ENCODE results near the gene CAPN7. TPM values are rescaled to one million over a fixed set of nuclear protein-coding genes. Genes with fewer than 3 reads are reported as not detected.

Gene CAPN7
- total RNA-seq, 2 donors from 2014 or later: 32.6 to 41.2 TPM

DNA sequence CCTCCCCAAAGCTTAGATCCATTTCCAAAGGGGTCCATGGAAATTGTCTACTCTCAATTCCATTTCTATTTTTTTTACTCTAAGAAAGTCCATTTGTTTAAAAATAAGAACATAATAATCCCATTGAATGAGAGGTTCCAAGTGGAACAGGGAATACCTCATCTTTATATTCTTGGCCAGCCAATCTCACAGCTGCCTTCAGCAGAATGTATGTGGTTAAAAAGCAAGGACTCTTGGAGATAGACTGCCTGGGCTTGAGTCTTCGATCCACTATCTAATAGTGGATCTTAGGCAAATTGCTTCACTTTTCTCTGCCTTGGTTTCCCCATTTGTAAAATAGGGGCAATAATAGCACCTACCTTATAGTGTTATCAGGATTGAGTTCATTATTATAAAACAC is 24.5 kb upstream of the CAPN7 start:
- Mint-ChIP-seq H3K4me1 (peaks cover 1% of the 10 kb centered on the region), H3K9me3 (peaks cover 4% of the 10 kb centered on the region), H3K27ac (no peak overlapping the region), H3K27me3 (ENCODE audit: insufficient read depth) (peaks cover 3% of the 10 kb centered on the region), H3K4me3 (no peak overlapping the region), H3K36me3 (ENCODE audit: low read depth) (no peaks in the 10 kb centered on the region)
- Histone ChIP-seq H3K4me3 (ENCODE audit: low read length) (no peak overlapping the region), H3K4me1 (ENCODE audit: control insufficient read depth, insufficient read depth, low read length) (no peaks in the 10 kb centered on the region), H3K9me3 (ENCODE audit: control insufficient read depth, low read length) (no peaks in the 10 kb centered on the region), H3K27me3 (ENCODE audit: control insufficient read depth, insufficient read depth, low read length, poor library complexity, severe bottlenecking) (peaks cover under 1% of the 10 kb centered on the region), H3K9ac (ENCODE audit: extremely low read depth, low read length, poor library complexity, severe bottlenecking) (no peak overlapping the region), H3K27ac (ENCODE audit: low read depth, low read length) (no peak overlapping the region), H3K36me3 (ENCODE audit: control insufficient read depth, insufficient read depth, low read length) (no peaks in the 10 kb centered on the region)
- WGBS, 2 experiments (ENCODE audit: insufficient coverage in 1 of 2, insufficient read length in 1 of 2): 90 to 100% methylated on average over 1 of the region's 1 CpG
- DNase-seq: no peak
- TF ChIP-seq, protein P1, sequence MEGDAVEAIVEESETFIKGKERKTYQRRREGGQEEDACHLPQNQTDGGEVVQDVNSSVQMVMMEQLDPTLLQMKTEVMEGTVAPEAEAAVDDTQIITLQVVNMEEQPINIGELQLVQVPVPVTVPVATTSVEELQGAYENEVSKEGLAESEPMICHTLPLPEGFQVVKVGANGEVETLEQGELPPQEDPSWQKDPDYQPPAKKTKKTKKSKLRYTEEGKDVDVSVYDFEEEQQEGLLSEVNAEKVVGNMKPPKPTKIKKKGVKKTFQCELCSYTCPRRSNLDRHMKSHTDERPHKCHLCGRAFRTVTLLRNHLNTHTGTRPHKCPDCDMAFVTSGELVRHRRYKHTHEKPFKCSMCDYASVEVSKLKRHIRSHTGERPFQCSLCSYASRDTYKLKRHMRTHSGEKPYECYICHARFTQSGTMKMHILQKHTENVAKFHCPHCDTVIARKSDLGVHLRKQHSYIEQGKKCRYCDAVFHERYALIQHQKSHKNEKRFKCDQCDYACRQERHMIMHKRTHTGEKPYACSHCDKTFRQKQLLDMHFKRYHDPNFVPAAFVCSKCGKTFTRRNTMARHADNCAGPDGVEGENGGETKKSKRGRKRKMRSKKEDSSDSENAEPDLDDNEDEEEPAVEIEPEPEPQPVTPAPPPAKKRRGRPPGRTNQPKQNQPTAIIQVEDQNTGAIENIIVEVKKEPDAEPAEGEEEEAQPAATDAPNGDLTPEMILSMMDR (conservative IDR thresholded peaks at IDR 0.05): no peak

DNA sequence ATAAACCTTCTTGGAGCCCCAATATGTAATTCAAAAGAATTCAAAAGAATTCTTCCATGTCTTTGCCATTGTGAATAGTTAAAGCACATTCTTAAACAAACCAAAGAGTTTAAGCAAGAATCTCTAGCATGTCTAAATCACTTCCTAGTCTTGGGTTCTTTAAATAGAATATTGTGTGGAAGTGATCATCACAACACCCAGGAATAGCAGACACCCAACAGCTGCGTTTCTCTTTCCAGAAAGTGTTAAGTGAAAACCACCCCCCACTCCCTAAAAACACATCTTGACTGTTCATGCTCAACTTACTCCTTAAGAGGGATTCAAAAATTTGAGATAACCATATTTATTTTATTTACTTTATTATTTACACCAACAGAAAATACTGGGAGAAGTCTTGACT is 24.1 kb upstream of the CAPN7 start:
- H3K36me3 ChIP-seq (ENCODE audit: control insufficient read depth, insufficient read depth, low read length): no peaks in the 10 kb centered on the region
- WGBS, 2 experiments (ENCODE audit: insufficient coverage in 1 of 2, insufficient read length in 1 of 2): 100% methylated on average over 1 of the region's 1 CpG; no CpG with 5 or more reads in 1 of the 2 experiments
- no peak for DNase-seq
- Mint-ChIP-seq H3K36me3 (ENCODE audit: low read depth) (no peaks in the 10 kb centered on the region), H3K4me1 (peaks cover 1% of the 10 kb centered on the region), H3K27me3 (ENCODE audit: insufficient read depth) (peaks cover 3% of the 10 kb centered on the region), H3K27ac (no peak overlapping the region), H3K4me3 (no peak overlapping the region), H3K9me3 (peaks cover 6% of the 10 kb centered on the region)
- TF ChIP-seq, protein P1 (conservative IDR thresholded peaks at IDR 0.05): no peak
- H3K27me3 ChIP-seq (ENCODE audit: control insufficient read depth, insufficient read depth, low read length, poor library complexity, severe bottlenecking): no peaks in the 10 kb centered on the region
- no peak overlapping the region for H3K9ac ChIP-seq (ENCODE audit: extremely low read depth, low read length, poor library complexity, severe bottlenecking)
- H3K27ac ChIP-seq (ENCODE audit: low read depth, low read length): no peak overlapping the region
- H3K4me1 ChIP-seq (ENCODE audit: control insufficient read depth, insufficient read depth, low read length): no peaks in the 10 kb centered on the region
- no peaks in the 10 kb centered on the region for H3K9me3 ChIP-seq (ENCODE audit: control insufficient read depth, low read length)
- H3K4me3 ChIP-seq (ENCODE audit: low read length): no peak overlapping the region

DNA sequence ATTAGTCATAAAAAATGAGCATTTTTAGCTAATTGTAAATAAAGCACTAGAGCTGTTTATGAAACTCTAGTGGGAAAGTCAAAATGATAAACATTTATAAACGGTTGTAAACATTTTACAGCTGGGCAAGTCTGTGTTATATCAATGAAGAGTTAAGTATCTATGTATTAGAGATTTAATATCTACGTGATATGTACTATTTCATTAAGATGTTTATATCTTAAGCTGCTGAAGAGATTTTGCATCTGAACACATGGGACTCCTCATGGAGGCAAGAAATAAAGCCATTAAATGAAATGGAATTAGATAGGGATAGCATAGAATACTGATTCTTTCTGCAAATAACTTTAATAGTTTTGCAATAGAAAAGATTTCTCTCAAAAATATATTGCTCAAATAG is 23.0 kb upstream of the CAPN7 start:
- no peaks in the 10 kb centered on the region for H3K9me3 ChIP-seq (ENCODE audit: control insufficient read depth, low read length)
- Mint-ChIP-seq H3K36me3 (ENCODE audit: low read depth) (no peaks in the 10 kb centered on the region), H3K4me3 (no peak overlapping the region), H3K9me3 (peaks cover 6% of the 10 kb centered on the region), H3K27ac (no peak overlapping the region), H3K27me3 (ENCODE audit: insufficient read depth) (peaks cover 2% of the 10 kb centered on the region), H3K4me1 (peaks cover 1% of the 10 kb centered on the region)
- H3K9ac ChIP-seq (ENCODE audit: extremely low read depth, low read length, poor library complexity, severe bottlenecking): no peak overlapping the region
- no peaks in the 10 kb centered on the region for H3K27me3 ChIP-seq (ENCODE audit: control insufficient read depth, insufficient read depth, low read length, poor library complexity, severe bottlenecking)
- TF ChIP-seq, protein P1 (conservative IDR thresholded peaks at IDR 0.05): no peak
- H3K4me1 ChIP-seq (ENCODE audit: control insufficient read depth, insufficient read depth, low read length): no peaks in the 10 kb centered on the region
- 94% methylated on average over 2 of the region's 2 CpGs; no CpG with 5 or more reads in 1 of the 2 experiments for WGBS, 2 experiments (ENCODE audit: insufficient coverage in 1 of 2, insufficient read length in 1 of 2)
- H3K27ac ChIP-seq (ENCODE audit: low read depth, low read length): no peak overlapping the region
- H3K4me3 ChIP-seq (ENCODE audit: low read length): no peak overlapping the region
- no peaks in the 10 kb centered on the region for H3K36me3 ChIP-seq (ENCODE audit: control insufficient read depth, insufficient read depth, low read length)
- no peak for DNase-seq
